Breast epithelium (tissue), 4 donors: ENCODE data around the gene TRIB2. TPM values are rescaled to one million over a fixed set of nuclear protein-coding genes. Genes with fewer than 3 reads are reported as not detected.

Experiments used
- DNase-seq, 2 donors: peaks; one replicate each; pipeline ENCODE4 v3.0.0-alpha.2; 2019; ENCODE audit warnings: low spot score in 2 of 2
- H3K27ac ChIP-seq, 2 donors: fragments of 200-600 bp; sonication (generic) in 1 of 2; one replicate each; pipeline ENCODE4 v1.5.1; 2016 to 2019; ENCODE audit warnings: mild to moderate bottlenecking in 1 of 2
- H3K27me3 ChIP-seq, 2 donors: fragments of 200-600 bp; sonication (generic) in 1 of 2; one replicate each; pipeline versions ENCODE4 v1.5.1 to v1.6.0; 2017 to 2019; ENCODE audit warnings: control low read depth in 1 of 2, mild to moderate bottlenecking in 1 of 2
- H3K36me3 ChIP-seq: fragments of 200-600 bp; one replicate; pipeline ENCODE4 v1.5.1; 2019
- H3K4me1 ChIP-seq, 2 donors: fragments of 200-600 bp; sonication (generic); one replicate each; pipeline ENCODE4 v1.5.1; 2016 to 2019; ENCODE audit warnings: control low read depth in 1 of 2
- H3K4me3 ChIP-seq, 3 donors: fragments of 200-600 bp; sonication (generic); 1 replicate in 2 of 3; 2 replicates in 1 of 3; pipeline ENCODE4 v1.5.1; 2016 to 2019; ENCODE audit warnings: mild to moderate bottlenecking in 3 of 3, moderate library complexity in 2 of 3
- H3K9me3 ChIP-seq, 2 donors: fragments of 200-600 bp; sonication (generic) in 1 of 2; one replicate each; pipeline ENCODE4 v1.5.1; 2016 to 2019; ENCODE audit warnings: control low read depth in 1 of 2
- CTCF ChIP-seq, 3 donors: fragments of 450-650 bp; IDR thresholded peaks; one replicate each; pipeline ENCODE4 v1.5.1; 2016 to 2017; ENCODE audit warnings: antibody characterized with exemption in 3 of 3, mild to moderate bottlenecking in 3 of 3, moderate library complexity in 3 of 3
- POLR2A ChIP-seq: fragments of 450-650 bp; IDR thresholded peaks from one replicate; pipeline ENCODE4 v1.6.1; 2016; ENCODE audit warnings: antibody characterized with exemption, mild to moderate bottlenecking, moderate library complexity
- POLR2AphosphoS5 ChIP-seq, 3 donors: sonication (generic); formaldehyde crosslinking; IDR thresholded peaks; one replicate each; pipeline ENCODE4 v1.6.1; 2017; ENCODE audit warnings: antibody characterized with exemption in 3 of 3
- intact Hi-C: fragments of 100-400 bp; cut with DNase I; formaldehyde crosslinking; loops from one replicate; pipeline ENCODE4 v1.15.1; 2023; ENCODE audit warnings: low total_unique reads
- total RNA-seq, 3 donors: library from RNA; depleted of rRNA; stranded (reverse); fragments of >200 nt; gene quantifications; one replicate each; pipeline ENCODE4 v1.1.0, GENCODE V29; 2016

The TRIB2 gene
- total RNA-seq, 3 donors from 2014 or later, result 17.6 to 62.9 (median 49.6) TPM

- Histone ChIP-seq H3K4me3 (no peak overlapping the region), H3K27me3 (no peaks in the 10 kb centered on the region), H3K27ac (no peak overlapping the region), H3K4me1 (peaks cover 0 to 6% of the 10 kb centered on the region in 2 donors), H3K9me3 (no peaks in the 10 kb centered on the region), H3K36me3 (no peaks in the 10 kb centered on the region)
- TF ChIP-seq CTCF (IDR thresholded peaks at IDR 0.05), result no peak
- no peak for TF ChIP-seq POLR2AphosphoS5 (IDR thresholded peaks at IDR 0.05)
- TF ChIP-seq POLR2A, result no peak
- intact Hi-C loops, result no loop called here
- no peak for DNase-seq
These were observed 19.1 kb upstream of the TRIB2 start for GRCh38 chr2:12697617-12698016.

- Histone ChIP-seq H3K36me3 (no peaks in the 10 kb centered on the region), H3K27ac (no peak overlapping the region), H3K27me3 (no peaks in the 10 kb centered on the region), H3K4me3 (no peak overlapping the region), H3K9me3 (peaks cover 0 to 4% of the 10 kb centered on the region in 2 donors), H3K4me1 (peaks cover 0 to 19% of the 10 kb centered on the region in 2 donors)
- intact Hi-C loops, result no loop called here
- DNase-seq, result no peak
- TF ChIP-seq POLR2AphosphoS5 (IDR thresholded peaks at IDR 0.05), result no peak
- TF ChIP-seq POLR2A, result no peak
- no peak for TF ChIP-seq CTCF (IDR thresholded peaks at IDR 0.05)
These were observed 15.7 kb upstream of the TRIB2 start for GRCh38 chr2:12700989-12701388.

- TF ChIP-seq CTCF (IDR thresholded peaks at IDR 0.05) (no peak), POLR2A (no peak)
- intact Hi-C loops, result no loop called here
- no peak for DNase-seq
- no peaks in the 10 kb centered on the region for H3K36me3 ChIP-seq
- H3K4me3 ChIP-seq, result no peak overlapping the region
- H3K27ac ChIP-seq, result peak overlapping the region in 1 of 2 donors; percentile 85
- peaks cover 0 to 4% of the 10 kb centered on the region in 2 donors for H3K9me3 ChIP-seq
- H3K4me1 ChIP-seq, result peaks cover 0 to 19% of the 10 kb centered on the region in 2 donors
- H3K27me3 ChIP-seq, result no peaks in the 10 kb centered on the region
These were observed 15.0 kb upstream of the TRIB2 start for GRCh38 chr2:12701786-12702167.

- peak overlapping the region; percentile 85 to 87 for H3K27ac ChIP-seq
- H3K4me3 ChIP-seq, result no peak overlapping the region
- H3K9me3 ChIP-seq, result peaks cover 0 to 4% of the 10 kb centered on the region in 2 donors
- peaks cover 0 to 19% of the 10 kb centered on the region in 2 donors for H3K4me1 ChIP-seq
- intact Hi-C loops, result no loop called here
- no peaks in the 10 kb centered on the region for H3K36me3 ChIP-seq
- TF ChIP-seq POLR2A (no peak), POLR2AphosphoS5 (IDR thresholded peaks at IDR 0.05) (peak in 1 of 3 donors; percentile 61)
- no peaks in the 10 kb centered on the region for H3K27me3 ChIP-seq
- DNase-seq, result peak in 1 of 2 donors; percentile 43
These were observed 14.3 kb upstream of the TRIB2 start for GRCh38 chr2:12702168-12703121.

GRCh38 chr2:12704378-12704777 lies 12.4 kb upstream of the TRIB2 start:
- Histone ChIP-seq H3K27ac (peak overlapping the region; percentile 85 to 87), H3K27me3 (no peaks in the 10 kb centered on the region), H3K36me3 (no peaks in the 10 kb centered on the region), H3K9me3 (peaks cover 0 to 4% of the 10 kb centered on the region in 2 donors), H3K4me1 (peaks cover 0 to 19% of the 10 kb centered on the region in 2 donors), H3K4me3 (no peak overlapping the region)
- TF ChIP-seq POLR2A (no peak), CTCF (IDR thresholded peaks at IDR 0.05) (no peak), POLR2AphosphoS5 (IDR thresholded peaks at IDR 0.05) (no peak)
- peak in 1 of 2 donors; percentile 37 for DNase-seq
- intact Hi-C loops, result no loop called here
